Measurements from ENCODE around the gene MPV17.
"Not testable (repeated sequence)": the region's sequence is repeated elsewhere in the genome, so short reads cannot be mapped to it uniquely, and the experiment has no call there.

Gene MPV17

DNA sequence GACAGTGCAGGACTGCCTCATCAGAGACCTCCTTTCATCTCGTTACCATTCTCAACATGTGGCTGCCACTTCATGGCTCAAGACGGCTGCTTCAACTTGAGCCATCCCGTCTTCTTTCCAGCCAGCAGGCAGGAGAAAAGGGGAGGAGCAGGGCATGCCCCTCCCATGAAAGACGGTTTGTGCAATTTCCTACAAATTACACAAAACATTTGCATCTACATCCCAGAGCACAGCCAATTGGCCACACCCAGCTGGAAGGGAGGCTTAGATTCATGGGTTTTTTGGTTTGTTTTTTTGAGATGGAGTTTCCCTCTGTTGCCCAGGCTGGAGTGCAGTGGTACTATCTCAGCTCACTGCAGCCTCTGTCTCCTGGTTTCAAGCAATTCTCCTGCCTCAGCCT lies 26.4 kb downstream of the MPV17 start:
- no peak for DNase-seq

DNA sequence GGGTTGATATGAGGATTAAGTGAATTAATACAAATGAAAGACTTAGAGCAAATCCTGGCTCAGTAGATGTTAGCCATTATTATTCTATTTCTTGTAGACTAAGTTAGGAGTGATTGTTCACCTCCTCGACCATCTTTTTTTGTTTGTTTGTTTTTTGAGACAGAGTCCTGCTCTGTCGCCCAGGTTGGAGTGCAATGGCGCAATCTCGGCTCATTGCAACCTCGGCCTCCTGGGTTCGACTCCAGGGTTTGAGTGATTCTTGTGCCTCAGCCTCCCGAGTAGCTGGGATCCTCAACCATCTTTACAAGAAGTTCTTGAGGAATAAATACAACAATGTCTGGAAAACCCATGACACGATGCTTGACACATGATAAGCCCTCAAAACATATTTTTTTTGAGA lies 28.0 kb downstream of the MPV17 start:
- no peak for DNase-seq

DNA sequence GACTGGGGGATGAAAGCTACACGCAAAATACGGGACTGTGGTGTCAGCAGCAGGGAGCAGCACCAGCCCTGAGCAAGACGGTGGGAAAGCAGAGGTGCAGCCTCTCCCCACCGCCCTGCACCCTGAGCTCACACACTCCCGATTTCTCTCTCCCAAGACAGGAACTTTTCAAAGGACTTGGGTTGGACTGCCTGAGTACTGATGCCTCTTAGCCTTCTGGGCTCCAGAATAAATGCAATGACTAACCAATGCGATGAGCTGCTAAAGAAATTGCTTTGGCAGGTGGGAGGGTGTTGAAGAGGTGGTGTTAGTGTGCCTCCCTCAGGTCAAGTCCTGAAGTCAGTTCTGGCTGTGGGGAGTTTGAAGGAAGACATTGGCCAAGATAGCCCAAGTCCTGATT lies 31.0 kb downstream of the MPV17 start:
- DNase-seq, result no peak

DNA sequence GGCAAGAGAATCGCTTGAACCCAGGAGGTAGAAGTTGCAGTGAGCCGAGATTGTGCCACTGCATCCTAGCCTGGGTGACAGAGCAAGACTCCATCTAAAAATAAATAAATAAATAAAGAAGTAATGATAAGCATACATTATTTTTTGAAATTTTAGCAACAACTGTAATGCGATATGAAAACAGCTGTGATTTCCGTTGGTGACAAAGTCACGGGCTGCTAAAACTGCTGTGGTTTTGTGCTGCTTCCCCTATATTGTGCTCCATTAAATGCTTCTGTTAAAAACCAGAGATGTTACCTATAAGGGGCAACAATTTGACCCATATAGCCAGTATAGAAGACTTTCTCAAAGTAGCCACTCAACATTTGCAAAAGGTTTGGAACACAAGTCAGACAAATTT lies 32.3 kb downstream of the MPV17 start:
- no peak for DNase-seq

DNA sequence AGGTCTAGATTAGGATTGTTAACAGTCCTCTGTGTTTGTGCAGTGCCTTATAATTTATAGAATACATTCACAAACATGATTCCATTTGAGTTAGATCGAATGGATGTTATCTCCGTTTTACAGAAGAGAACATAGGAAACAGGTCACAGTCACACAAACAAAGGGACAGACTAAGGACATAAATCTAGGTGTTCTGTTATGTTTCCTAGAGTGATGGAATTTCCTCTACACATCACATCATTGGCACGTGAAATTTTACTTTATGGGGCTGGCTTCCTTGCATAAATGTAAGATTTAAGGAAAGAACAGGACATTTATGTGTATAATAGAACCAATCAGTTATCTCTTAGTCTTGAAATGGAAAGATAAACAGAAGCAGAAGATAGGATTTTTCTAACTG lies 34.3 kb downstream of the MPV17 start:
- no peak for DNase-seq

DNA sequence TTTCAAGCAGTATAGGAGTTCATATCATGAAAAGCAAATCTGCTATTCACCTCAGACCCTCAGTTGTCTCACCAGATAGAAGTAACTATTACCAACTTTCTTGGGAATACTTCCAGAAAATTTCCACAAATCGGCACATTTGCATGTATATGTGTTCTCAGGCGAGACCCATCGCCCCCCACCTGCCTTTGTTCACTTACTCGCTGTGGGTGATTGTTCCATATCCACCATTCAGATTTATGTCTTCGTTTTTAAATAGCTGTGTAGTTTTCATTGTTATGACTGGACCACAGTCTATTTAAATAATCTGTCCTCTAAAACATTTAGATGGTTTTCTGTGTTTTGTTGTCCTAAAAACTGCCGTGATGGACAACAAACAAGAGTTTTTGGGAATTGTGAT lies 37.4 kb downstream of the MPV17 start:
- no peak for DNase-seq

DNA sequence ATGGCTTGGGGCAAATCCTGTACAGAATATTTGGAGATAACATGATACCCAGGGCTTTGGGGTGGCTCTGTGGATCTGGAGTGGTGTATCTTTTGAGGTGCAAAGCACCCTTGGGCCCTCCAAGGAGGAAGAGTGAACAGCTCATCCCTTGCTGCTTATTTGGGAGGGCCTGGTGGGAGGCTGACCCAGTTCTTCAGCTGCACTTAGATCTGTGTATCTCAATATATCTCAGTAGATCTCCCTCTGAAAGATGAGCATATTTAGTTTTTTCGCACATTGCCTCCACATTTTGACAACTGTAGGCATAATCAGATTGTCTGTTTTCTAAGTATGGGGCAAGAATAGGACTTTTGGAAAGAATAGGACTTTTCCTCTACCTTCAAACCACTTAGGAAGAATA lies 37.9 kb downstream of the MPV17 start:
- DNase-seq, result no peak

DNA sequence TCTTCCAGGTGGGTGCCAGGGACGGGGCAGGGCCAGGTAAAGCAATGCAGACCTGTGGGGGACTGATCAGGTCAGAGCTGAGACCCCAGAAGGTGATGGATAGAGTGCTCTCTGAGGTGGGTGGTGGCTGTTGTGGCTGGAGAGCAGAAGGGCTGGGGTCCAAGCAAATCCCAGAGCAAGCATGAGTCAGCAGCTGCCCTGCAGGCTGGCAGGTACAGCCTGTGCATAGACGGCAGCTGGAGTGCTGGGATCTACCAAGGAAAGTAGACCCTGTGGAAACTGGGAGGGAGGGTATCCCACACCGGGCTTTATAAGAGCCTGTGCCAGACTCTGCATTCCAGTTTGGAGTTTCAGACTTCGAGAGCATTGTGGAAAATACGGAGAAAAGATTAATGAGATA lies 40.0 kb downstream of the MPV17 start:
- DNase-seq, result no peak

DNA sequence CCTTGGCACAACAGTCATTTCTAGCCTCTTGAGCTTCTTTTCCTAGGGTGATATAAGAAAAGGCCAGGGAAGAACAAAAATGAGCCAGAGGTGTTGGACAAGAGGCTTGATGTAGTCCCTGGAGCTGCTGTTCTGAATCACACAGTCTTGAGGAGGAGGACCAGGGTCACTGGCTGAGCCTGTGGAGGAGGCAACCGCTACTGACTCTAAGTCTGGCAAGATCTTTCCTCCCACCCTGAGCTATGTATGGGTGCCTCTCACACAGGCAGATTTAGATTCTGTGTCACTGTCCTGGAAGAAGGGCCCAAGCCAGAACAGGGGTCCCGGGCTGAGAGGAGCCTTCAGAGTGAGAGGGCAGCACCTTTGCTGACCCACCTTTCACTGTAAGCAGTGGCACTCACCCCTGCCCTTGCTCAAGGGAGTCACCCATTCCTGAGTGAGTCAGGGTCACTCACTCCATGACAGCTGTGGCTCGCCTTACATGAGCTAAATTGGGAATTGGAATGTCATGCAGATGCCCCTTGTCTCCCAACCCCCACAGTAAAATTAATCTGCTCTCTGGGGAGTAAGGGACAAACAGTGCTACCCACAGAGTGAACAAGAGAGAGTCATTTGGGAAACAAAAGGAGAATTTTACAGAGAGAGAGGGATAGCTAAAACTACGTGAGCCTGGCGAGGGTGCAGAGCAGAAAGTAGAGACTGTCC lies 40.9 kb downstream of the MPV17 start, which contains the start of gene TRIM54:
Gene TRIM54 (plus strand): TSS at position 575 of the 705 bp plus-strand sequence. CDS start 303 bp downstream, outside the sequence.
- DNase-seq, result no peak

DNA sequence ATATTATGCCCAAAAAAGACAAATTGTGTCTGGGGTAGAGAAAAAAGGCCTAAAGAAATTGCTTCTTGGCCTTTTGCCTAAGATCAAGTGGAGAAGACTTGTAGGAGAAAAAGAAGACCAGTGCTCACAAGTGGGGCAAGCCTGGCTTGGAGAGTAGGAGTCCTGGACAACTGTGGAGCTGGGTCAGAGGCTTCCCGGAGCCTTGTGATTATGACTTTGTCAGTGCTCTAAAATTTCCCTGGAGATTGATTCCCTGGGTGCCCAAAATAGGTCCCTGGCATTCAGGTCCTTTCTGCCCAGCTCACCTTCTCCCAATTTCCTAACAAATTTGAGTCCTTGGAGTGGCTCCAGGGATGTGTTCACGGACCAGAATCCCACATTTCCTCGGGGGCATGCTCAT lies 41.5 kb downstream of the MPV17 start:
- no peak for DNase-seq

DNA sequence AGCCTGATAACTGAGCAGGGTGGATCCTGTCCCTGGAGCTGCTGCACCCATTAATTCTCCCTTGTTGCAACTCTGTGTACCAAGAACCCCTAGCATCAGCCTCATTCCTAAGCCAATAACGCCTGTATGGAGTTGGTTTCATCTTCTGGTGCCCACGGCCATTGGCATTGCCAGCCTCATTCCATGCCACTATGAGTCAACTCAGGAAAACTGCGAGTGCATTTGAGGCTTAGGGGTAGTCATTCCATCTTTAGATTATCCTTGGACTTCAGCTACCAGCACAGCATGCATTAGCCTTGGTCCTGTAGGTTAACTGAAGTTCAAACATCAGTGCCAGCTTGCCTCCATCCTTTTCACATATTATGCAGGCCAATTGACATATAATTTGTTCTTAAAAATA lies 42.1 kb downstream of the MPV17 start:
- DNase-seq, result no peak

DNA sequence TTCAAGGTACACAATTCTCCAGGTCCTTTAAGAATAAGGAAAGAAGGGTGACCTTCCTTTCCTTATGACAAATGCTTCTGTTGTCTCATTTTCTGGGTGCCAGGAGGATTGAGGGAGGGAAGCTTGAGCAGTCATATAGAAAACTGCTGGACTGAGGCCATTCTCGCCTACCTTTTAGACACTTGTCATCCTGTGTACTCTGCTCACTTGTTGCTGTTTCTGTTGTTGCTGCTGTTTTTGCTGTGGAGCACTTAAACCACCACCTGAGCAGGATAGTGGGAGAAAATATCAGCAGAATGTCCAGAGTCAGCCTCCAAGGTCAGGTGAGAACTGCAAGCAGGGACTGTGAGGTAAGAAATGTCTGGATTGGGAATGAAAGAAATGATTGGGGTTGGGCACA lies 44.9 kb downstream of the MPV17 start:
- DNase-seq, result no peak

DNA sequence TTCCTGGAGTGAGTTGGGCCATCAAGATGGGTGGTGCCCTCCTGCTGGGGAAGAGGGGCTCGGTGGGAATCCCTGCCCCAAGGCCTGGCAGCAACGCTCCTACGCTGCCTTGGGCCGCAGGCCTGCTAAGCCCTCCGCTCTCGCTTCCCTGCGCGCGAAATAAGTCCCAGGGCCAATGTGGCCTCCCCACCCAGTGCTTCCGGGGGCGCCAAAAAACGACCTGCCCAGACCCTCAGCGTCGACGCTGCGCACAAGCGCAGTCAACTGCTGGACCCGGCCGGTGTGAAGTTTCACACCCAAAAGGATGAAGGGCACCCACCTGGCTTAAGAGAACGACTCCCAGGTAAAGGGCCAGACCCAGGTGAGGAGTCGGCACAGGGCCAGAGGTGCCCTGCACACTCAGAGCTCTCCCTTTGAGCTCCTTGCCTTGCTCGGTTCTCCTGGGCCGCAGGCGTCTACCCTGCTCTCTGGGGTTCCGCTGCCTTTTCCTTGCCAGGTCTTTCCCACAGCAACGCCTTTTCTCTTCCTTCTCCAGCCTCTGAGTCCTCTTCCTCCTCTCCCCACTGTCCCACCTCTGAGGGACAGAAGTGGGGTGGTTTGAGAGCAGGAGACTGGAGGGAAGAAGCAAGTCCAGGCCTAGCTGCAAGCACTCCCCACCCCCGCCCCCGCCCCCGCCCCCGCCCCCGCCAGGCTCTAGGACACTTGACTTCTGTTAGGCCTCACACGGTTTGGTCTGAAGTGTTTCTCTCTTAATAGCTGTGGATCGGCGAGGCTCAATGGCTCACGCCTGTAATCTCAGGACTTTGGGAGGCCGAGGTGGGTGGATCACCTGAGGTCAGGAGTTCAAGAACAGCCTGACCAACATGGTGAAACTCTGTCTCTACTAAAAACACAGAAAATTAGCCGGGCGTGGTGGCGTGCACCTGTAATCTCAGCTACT lies 47.4 kb downstream of the MPV17 start, which contains the start of gene DNAJC5G:
Gene DNAJC5G (plus strand): TSS at position 223 of the 940 bp plus-strand sequence. CDS start 1,296 bp downstream, outside the sequence.
- no peak for DNase-seq

DNA sequence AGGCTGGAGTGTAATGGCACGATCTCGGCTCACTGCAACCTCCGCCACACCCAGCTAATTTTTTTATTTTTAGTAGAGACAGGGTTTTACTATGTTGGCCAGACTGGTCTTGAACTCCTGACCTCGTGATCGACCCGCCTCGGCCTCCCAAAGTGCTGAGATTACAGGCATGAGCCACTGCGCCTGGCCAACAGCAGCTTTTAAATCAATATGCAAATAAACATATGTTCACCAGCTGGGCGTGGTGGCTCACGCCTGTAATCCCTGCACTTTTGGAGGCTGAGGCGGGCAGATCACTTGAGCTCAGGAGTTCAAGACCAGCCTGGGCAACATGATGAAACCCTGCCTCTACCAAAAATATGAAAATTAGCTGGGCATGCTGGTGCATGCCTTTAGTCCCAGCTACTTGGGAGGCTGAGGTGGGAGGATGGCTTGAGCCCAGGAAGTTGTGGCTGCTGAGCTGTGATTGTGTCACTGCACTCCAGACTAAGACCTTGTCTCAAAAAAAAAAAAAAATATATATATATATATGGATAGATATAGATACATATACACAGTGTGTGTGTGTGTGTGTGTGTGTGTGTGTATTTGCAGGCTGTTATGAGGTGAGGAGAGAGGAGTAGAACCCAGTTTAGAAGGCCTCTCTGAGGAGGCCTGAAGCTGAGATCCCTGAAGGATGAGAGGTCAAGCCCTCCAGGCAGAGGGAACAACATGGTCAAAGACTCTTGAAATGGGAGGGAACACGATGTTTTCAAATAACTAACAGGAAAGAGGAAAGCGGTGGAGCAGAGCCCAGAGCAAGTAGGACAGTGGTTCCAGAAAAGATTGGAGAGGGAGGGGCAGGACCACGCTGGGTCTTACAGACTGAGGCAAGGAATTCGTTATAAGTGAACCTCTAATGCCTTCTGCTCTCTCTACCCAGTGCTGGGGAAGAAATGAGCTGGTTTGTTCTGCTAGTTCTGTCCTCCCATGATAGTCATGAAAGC lies 50.1 kb downstream of the MPV17 start:
- DNase-seq, result not testable (repeated sequence)

DNA sequence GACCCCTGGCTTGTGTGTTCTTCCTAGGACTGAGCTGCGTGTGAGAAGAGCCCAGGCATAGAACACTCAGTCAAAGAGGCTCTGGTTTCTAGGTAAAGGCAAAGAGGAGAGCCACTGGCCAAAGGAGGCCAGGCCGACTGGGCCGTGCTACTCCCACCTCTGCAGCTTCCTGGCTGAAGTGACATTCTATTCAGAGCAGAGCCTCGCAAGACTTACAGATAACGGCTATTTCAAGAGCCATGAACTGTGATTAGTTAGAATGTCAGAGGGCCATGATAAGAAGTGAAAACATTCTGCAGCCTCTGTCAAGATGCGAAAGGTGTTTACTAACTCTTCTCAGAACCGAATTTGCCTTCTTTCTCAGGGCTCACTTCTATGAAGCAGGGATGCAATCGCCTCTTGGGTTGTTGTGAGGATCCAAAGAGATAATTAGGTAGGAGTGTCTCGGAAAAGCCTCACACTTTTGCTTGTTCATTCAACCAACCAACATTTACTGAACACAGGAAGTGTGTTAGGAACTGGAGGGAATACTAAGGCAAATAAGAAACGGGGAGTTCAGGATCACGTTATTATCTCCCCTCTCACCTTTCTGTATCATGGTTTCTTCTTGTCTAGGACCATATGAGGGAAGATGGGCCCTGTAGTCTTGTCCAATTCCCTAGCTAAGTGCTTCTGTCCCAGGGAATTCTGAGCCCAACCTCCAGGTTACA lies 51.1 kb downstream of the MPV17 start:
- no peak for DNase-seq

DNA sequence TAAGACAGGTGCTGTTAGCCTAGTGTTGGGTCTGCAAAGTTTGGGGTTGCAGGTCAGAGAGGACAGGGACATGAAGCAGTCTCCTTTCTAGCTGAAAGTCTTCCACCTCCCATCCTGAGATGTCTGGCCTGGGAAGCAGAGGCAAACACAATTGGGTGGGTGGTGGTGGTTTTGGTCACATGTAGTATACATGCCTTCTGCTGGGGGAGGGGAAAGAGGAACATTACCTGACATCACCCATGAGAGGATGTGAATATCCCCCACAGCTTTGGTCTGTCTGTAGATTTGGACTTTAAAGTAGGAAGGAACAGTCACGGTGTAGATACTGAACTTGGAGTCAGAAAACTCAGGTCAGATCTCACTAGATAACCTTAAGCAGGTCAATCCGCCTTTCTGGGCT lies 52.2 kb downstream of the MPV17 start:
- no peak for DNase-seq

DNA sequence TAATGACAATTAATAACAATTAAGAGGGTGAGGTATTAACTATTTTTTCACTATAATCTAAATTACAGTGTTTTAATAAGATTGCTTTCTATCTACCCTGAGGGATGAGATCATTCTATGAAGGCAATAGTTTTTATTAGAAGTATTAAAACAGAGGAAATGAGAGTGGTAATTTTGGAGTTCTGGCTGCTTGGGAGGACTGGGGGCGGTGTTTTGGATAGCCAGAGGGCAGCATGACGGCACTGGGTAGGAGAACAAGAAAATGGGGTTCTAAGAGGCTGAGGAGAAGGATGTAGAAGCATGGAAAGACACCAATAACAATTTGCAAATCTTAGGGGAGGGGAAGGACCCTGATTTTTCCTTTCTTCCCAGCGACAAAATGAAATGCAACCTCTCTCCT lies 52.8 kb downstream of the MPV17 start:
- DNase-seq, result no peak

DNA sequence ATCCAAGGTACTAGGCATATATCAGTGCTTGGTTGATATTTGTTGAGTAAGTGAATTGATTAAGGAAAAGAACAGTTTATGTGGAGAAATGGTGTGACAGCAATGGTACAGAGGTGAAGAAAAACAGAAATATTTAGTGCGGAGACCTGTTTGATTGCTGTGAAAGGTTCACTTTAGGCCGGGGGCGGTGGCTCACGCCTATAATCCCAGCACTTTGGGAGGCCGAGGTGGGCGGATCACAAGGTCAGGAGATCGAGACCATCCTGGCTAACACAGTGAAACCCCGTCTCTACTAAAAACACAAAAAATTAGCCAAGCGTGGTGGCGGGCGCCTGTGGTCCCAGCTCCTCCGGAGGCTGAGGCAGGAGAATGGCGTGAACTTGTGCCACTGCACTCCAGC lies 54.6 kb downstream of the MPV17 start:
- DNase-seq, result not testable (repeated sequence)

DNA sequence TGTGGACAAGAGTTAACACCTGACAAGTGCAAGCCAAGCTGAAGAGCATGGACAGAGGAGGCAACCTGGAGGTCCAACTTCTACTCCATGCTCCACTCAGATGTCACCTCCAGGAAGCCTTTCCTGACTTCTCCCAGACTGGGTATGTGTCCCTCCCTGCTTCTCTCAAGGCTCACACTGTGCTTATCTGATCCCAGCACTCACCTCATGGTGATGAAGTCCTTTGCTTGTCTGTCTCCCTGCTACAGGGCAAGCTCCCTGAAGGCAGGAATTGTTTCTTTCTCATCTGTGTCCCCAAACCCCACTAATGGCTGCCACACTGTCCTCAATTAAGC lies 57.4 kb downstream of the MPV17 start:
- no peak for DNase-seq

DNA sequence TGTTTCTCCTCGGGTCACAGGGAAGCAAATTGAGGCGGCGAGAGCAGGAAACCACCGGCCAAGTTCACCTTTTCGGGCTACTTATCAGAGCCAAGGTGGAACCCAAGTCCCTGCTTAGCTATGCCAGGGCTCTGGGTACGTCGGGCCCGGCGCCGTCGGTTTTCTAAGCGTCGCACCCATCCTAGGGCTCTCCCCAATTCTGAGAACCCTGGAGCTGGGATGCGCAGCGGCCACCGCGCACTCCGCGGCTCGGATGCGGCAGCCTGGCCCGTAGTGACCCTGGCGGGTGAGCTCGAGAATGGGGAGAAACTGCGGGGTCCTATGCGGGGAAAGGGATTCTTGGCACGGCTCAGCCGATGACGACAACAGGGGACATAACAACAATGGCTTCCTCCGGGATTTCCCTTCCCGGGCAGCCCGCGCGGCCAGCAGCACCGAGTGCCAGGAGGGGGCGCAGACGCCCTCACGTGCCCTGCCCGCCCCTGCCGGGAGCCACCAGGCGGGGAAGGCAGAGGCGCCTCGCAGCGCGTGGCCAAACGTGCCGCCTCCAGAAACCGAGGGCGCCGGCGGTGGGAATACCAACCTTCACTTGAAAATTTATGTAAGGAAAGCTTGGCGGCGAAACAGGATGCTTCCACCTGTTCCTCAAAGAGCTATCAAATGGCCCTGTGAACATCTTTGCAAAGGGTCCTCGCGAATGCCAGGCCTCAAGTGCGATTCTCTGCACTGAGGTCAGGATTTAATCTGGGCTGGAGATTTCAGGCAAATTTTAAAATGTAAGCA lies 58.0 kb downstream of the MPV17 start:
- DNase-seq, result peak; percentile 41

DNA sequence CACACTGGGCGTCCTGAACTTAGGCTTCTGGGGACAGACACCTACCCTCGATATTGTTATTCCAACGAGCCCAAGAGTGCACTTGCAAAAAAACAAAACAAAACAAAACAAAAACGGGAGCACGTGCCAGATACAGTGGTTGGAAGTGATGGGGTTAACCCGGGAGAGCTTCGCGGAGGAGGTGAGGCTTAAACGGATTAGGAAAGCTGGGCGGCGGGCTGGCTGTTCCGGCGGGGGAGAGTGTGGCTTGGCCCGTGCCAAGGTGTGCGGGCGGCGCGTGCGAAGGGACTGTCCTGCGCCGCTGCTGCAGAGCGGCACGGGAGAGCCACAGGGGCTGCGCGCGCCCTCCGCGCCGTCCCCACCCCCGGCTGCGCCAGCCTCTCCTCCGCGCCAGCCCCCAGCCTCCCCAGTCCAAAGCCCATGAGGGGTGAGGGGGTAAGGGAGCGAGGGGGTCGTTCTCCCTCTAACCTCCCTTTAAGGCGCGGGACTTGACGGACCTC lies 58.6 kb downstream of the MPV17 start:
- DNase-seq, result no peak
